Omental fat pad (tissue), 4 donors: ENCODE data around the gene NSUN7. TPM values are rescaled to one million over a fixed set of nuclear protein-coding genes. Genes with fewer than 3 reads are reported as not detected.
A peak's percentile ranks its signal among the peaks of the same experiment; 100 is the strongest.

Experiments used
- ATAC-seq: fragments of 150-250 bp; one replicate; pipeline ENCODE4 v1.9.1; 2016; ENCODE audit warnings: mild to moderate bottlenecking, moderate library complexity; ENCODE audit not compliant: low FRiP score
- DNase-seq: peaks from one replicate; pipeline ENCODE4 v3.0.0-alpha.2; 2019; ENCODE audit warnings: low spot score
- small RNA-seq: library from RNA; depleted of rRNA; stranded (forward); fragments of <200 nt; gene quantifications from one replicate; pipeline ENCODE3, GENCODE V24; 2016
- total RNA-seq, 4 donors: library from RNA; depleted of rRNA; stranded (reverse); fragments of >200 nt; gene quantifications; one replicate each; pipeline ENCODE4 v1.1.0, GENCODE V29; 2016
- TF ChIP-seq, protein P1 (sequence below), 3 donors: fragments of 450-650 bp; IDR thresholded peaks; one replicate each; pipeline ENCODE4 v1.5.1; 2016 to 2017; ENCODE audit warnings: antibody characterized with exemption in 3 of 3, mild to moderate bottlenecking in 3 of 3, moderate library complexity in 2 of 3

NSUN7 gene
- total RNA-seq, 4 donors from 2014 or later = 1.1 to 6.0 (median 1.3) TPM

DNA sequence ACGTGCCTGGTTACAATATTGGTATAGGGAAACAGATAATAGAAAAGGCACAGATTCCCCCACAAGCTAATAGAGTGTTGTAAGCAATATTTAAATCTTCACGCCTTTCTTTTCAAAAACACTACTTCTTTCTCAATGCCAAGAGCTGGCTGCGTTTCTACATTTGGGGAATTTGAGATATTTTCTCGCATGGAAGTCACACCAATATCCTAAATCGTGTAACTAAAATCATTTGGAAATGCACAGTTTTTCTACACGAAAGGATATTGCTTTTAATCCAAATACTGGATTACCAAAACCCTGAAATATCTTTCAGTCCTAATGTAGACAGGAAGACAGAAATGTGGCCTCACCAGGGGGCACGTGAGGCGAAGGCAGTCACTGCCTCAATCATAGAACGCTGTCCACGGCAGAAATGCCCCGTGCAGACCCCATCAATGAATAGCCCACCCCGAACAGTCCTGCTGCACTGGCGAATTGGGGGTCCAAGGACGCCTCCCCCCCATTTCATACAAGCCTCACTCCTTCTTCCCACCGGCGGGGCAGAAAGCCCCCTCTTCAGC, 106.6 kb downstream of the NSUN7 start:
- TF ChIP-seq, protein P1, sequence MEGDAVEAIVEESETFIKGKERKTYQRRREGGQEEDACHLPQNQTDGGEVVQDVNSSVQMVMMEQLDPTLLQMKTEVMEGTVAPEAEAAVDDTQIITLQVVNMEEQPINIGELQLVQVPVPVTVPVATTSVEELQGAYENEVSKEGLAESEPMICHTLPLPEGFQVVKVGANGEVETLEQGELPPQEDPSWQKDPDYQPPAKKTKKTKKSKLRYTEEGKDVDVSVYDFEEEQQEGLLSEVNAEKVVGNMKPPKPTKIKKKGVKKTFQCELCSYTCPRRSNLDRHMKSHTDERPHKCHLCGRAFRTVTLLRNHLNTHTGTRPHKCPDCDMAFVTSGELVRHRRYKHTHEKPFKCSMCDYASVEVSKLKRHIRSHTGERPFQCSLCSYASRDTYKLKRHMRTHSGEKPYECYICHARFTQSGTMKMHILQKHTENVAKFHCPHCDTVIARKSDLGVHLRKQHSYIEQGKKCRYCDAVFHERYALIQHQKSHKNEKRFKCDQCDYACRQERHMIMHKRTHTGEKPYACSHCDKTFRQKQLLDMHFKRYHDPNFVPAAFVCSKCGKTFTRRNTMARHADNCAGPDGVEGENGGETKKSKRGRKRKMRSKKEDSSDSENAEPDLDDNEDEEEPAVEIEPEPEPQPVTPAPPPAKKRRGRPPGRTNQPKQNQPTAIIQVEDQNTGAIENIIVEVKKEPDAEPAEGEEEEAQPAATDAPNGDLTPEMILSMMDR (IDR thresholded peaks at IDR 0.05) = no peak
- DNase-seq (no peak), ATAC-seq (no peak)

DNA sequence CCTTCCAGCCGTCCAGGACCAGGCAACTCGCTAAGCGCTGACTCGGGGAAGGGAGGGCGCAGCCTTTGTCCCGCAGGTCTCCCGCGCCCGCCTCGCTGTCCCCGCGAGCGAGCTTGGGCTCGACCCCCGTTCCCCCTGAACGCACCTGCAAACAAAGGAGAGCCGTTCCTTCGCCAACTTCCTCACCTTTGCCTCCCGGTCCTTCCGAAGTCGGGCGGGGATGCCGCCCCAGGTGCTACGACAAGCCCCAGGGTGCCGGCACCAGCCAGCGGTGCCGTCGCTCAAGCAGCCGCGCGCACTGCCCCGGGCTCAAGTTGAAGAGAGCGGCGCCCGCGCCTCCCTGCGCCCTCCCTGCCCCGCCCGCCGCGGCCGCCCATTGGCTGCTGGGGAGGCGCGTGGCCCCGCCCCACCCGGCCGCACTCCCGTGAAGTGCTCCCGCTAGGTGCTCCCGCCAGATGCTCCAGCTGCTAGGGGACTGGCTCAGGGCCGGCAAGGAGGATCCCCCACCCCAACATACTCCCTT, 107.1 kb downstream of the NSUN7 start:
- DNase-seq = no peak
- ATAC-seq = peak; percentile 45
- TF ChIP-seq, protein P1 (IDR thresholded peaks at IDR 0.05) = no peak

DNA sequence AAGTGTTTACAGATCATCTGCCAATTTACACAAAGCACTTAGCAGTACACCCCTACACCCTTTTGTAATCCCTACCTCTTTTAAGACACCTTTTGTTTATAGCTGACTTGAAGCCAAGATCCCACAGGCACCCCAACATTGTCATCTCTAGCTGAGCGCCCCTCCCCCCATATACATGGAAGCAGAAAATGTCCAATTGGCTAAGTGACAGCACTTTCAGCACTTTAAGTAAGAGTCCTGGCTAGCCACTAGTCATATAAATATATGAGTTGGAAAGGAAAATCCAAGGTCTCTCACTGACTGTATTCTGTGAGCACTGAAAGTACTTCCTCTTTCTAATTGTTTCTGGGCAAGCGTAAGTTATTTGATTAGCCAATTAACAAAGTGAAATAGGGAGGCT, 108.2 kb downstream of the NSUN7 start:
- no peak for DNase-seq
- no peak for ATAC-seq
- TF ChIP-seq, protein P1 (IDR thresholded peaks at IDR 0.05) = no peak

DNA sequence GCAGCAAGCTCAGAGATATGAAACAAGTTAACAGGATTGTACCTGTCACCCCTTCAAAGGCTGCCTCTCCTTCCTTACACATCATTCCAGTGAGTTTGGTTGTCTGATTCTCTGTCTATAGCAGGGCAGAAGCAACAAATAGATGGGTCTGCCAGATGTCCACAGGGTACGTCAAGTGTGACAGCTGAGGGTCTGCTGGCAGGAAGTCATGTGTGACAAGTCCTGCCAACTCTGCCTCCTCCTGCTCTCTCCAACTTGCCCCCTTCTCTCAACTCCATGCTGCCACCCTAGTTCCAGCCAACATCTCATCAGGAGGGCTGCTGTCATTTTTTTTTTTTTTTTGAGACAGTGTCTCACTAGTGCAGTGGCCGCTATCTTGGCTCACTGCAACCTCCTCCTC, 109.2 kb downstream of the NSUN7 start:
- ATAC-seq (no peak), DNase-seq (no peak)
- TF ChIP-seq, protein P1 (IDR thresholded peaks at IDR 0.05) = no peak

Small RNAs within 50 kb of the gene (small RNA-seq; reads per million reads assigned to genes)
- gene RF00019 = not detected

Other genes starting within 250 kb of the NSUN7 start
- 100 to 1,000 TPM in 1 of 4 donors, 10 to 100 TPM in 3; 51.0 to 124 (median 55.5) TPM for gene RBM47, start 120.1 kb upstream of the NSUN7 start, total RNA-seq